ENCODE data around the gene WDR7. TPM values are rescaled to one million over a fixed set of nuclear protein-coding genes. Genes with fewer than 3 reads are reported as not detected.

WDR7 gene
- total and polyA plus RNA-seq, 12 donors = 3.6 to 64.6 (median 24.2) TPM

DNA sequence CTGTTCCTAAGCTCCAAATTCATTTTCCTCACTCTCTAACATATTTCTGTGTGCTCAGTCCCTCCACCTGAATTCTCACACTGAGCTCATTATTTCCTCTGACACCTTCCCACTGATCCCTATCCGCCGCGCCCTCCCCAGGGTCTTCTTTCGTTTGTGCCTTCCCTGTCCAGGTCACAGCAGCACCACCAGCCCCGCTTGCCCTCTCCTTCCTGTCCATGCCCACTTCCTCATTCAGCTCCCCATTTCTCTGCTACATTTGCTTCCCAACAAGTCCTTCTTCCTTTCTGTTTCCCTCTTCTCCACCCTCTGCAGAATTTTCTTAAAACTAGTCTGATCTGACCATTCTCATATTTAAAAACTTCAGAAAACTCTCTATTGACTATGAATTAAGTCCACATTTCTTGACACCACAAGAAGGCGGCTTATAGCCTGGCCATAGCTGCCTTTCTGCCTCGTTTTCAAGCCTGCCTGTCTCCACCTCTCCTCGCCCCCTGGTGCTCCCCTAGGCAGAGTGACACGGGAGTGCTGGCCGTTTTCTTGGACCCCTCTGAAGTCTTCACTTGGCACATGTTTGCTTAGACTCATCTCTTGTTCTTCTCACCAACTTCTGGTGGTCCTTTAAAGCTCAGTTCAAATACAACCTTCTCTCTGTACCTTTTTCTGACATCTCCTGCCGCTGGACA lies 357.0 kb downstream of the WDR7 start:
- no peaks in the 10 kb centered on the region for H3K9me3 ChIP-seq (replicated peaks in 1 of 3)
- H3K27ac ChIP-seq = no peak overlapping the region
- no peak for DNase-seq
- H3K27me3 ChIP-seq = no peaks in the 10 kb centered on the region
- H3K4me1 ChIP-seq (replicated peaks in 1 of 2) = peaks cover 8 to 22% of the 10 kb centered on the region in 2 donors
- H3K4me3 ChIP-seq = no peak overlapping the region
- H3K36me3 ChIP-seq (replicated peaks in 1 of 2) = no peaks in the 10 kb centered on the region
- WGBS, 4 donors = 84 to 90% (median 88%) methylated on average over 10 to 11 of the region's 11 CpGs
- intact Hi-C loops (cut with DNase I) = no loop called here
- no peak for TF ChIP-seq POLR2A (IDR thresholded peaks at IDR 0.05)
- TF ChIP-seq, protein P1, sequence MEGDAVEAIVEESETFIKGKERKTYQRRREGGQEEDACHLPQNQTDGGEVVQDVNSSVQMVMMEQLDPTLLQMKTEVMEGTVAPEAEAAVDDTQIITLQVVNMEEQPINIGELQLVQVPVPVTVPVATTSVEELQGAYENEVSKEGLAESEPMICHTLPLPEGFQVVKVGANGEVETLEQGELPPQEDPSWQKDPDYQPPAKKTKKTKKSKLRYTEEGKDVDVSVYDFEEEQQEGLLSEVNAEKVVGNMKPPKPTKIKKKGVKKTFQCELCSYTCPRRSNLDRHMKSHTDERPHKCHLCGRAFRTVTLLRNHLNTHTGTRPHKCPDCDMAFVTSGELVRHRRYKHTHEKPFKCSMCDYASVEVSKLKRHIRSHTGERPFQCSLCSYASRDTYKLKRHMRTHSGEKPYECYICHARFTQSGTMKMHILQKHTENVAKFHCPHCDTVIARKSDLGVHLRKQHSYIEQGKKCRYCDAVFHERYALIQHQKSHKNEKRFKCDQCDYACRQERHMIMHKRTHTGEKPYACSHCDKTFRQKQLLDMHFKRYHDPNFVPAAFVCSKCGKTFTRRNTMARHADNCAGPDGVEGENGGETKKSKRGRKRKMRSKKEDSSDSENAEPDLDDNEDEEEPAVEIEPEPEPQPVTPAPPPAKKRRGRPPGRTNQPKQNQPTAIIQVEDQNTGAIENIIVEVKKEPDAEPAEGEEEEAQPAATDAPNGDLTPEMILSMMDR (IDR thresholded peaks at IDR 0.05) = no peak

DNA sequence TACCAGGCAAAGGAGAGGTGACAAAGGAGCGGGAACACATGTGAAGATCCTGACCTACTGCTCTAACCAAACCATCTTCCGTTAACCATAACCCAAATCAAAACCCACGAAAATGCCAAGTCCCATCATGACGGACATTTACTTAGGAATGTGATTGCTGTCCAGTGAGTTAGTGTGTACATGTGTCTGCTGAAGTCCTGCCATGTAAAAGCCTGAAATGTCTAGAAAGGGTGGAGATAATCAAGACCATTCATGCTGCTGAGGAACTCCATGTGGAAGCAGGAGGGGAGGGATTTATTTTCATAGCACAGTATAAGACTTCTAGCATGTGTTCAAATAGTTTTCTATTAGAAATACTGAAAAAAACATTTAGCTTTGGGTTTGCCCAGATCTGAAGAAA lies 358.7 kb downstream of the WDR7 start:
- Histone ChIP-seq H3K4me3 (no peak overlapping the region), H3K4me1 (replicated peaks in 1 of 2) (peaks cover 0 to 5% of the 10 kb centered on the region in 2 donors), H3K27me3 (no peaks in the 10 kb centered on the region), H3K27ac (no peak overlapping the region), H3K36me3 (replicated peaks in 1 of 2) (no peaks in the 10 kb centered on the region), H3K9me3 (replicated peaks in 1 of 3) (no peaks in the 10 kb centered on the region)
- DNase-seq = no peak
- intact Hi-C loops (cut with DNase I) = no loop called here
- TF ChIP-seq, protein P1 (IDR thresholded peaks at IDR 0.05) = no peak
- TF ChIP-seq POLR2A (IDR thresholded peaks at IDR 0.05) = no peak
- 90 to 96% (median 96%) methylated on average over 4 of the region's 4 CpGs for WGBS, 4 donors

DNA sequence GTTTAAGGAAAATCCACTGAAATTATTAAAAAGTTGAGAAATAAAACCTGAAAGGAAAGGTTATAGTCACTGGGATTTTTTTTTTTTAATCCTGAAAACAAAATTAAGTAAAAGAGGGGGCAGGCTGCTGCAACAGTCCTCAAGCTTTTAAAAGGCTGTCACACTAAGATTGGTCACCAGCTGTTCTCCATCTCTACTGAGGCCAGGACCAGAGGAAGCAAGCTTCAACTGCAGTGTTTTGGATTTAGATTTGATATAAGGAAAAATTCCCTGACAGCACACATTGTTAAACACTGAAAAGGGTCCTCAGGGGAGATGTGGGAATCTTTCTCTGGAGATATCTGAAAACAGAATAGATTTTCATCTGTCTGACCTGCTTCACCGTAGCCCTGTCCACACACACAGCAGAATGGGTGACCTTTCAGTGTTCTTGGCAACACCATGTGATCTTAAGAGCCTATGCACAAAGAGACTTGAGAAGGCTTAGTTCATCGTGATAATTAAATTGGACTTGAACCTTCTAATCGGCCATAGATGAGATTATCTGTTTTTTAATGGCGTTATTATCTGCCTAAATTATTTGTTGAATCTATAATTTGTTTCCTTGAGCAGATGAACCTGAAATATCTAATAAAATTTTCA lies 363.7 kb downstream of the WDR7 start:
- no peak overlapping the region for H3K27ac ChIP-seq
- no peaks in the 10 kb centered on the region for H3K36me3 ChIP-seq (replicated peaks in 1 of 2)
- intact Hi-C loops (cut with DNase I) = no loop called here
- no peaks in the 10 kb centered on the region for H3K9me3 ChIP-seq (replicated peaks in 1 of 3)
- WGBS, 4 donors = 59 to 85% (median 69%) methylated on average over 4 of the region's 4 CpGs
- H3K4me3 ChIP-seq = no peak overlapping the region
- DNase-seq = no peak
- TF ChIP-seq POLR2A (IDR thresholded peaks at IDR 0.05) = no peak
- TF ChIP-seq, protein P1 (IDR thresholded peaks at IDR 0.05) = no peak
- H3K27me3 ChIP-seq = no peaks in the 10 kb centered on the region
- no peaks in the 10 kb centered on the region for H3K4me1 ChIP-seq (replicated peaks in 1 of 2)

DNA sequence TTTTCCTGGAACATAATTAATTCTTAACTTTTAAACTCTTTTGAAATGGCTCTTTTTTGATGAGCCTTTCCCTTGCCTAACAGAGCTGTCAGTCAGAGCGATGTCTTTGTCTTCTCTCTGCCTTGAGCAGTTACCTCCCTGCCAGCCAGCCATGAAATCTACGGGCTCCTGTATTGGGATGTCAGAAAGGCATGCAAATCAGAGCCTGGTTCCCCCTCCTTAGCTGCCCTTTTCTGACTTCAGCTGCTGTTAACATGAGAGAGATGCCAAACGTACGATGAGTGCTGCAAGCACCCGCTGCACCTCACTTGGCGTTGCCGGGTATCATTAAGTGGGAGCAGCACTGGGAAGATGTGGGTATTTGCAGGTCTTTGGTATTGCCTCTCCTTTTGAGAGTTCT lies 364.3 kb downstream of the WDR7 start:
- intact Hi-C loops (cut with DNase I) = no loop called here
- DNase-seq = no peak
- TF ChIP-seq POLR2A (IDR thresholded peaks at IDR 0.05) = no peak
- TF ChIP-seq, protein P1 (IDR thresholded peaks at IDR 0.05) = no peak
- Histone ChIP-seq H3K4me3 (no peak overlapping the region), H3K36me3 (replicated peaks in 1 of 2) (no peaks in the 10 kb centered on the region), H3K4me1 (replicated peaks in 1 of 2) (no peaks in the 10 kb centered on the region), H3K9me3 (replicated peaks in 1 of 3) (no peaks in the 10 kb centered on the region), H3K27ac (no peak overlapping the region), H3K27me3 (no peaks in the 10 kb centered on the region)
- 97 to 99% (median 98%) methylated on average over 7 of the region's 7 CpGs for WGBS, 4 donors
